Measurements from ENCODE around the gene CRIM1. TPM values are rescaled to one million over a fixed set of nuclear protein-coding genes. Genes with fewer than 3 reads are reported as not detected.

Gene CRIM1
- total and polyA plus RNA-seq, 2 of the 8 experiments (the other 6 are each of a cell fraction or from before 2014, with no cell fraction given) = 9.4 to 28.4 TPM

DNA sequence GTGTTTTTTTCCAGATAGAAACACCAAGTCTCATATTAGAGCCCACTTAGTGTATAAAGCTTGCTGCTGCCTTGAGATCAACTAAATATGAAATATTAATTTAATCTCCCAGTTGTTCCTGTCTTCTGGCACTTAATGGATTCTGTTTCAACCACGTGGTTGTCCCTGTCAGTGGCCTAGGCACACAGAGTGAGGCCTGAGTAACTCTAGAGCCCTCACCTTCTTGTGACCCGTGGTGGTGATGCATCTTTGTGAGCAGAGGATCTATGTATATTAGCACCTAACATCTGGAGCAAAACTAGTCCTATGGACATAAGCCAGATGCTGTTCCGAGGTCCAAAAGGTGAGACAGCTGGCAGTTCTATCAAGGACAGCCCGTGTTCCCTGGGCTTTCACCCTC lies 167.6 kb downstream of the CRIM1 start (continued):
- TF ChIP-seq, protein P1, sequence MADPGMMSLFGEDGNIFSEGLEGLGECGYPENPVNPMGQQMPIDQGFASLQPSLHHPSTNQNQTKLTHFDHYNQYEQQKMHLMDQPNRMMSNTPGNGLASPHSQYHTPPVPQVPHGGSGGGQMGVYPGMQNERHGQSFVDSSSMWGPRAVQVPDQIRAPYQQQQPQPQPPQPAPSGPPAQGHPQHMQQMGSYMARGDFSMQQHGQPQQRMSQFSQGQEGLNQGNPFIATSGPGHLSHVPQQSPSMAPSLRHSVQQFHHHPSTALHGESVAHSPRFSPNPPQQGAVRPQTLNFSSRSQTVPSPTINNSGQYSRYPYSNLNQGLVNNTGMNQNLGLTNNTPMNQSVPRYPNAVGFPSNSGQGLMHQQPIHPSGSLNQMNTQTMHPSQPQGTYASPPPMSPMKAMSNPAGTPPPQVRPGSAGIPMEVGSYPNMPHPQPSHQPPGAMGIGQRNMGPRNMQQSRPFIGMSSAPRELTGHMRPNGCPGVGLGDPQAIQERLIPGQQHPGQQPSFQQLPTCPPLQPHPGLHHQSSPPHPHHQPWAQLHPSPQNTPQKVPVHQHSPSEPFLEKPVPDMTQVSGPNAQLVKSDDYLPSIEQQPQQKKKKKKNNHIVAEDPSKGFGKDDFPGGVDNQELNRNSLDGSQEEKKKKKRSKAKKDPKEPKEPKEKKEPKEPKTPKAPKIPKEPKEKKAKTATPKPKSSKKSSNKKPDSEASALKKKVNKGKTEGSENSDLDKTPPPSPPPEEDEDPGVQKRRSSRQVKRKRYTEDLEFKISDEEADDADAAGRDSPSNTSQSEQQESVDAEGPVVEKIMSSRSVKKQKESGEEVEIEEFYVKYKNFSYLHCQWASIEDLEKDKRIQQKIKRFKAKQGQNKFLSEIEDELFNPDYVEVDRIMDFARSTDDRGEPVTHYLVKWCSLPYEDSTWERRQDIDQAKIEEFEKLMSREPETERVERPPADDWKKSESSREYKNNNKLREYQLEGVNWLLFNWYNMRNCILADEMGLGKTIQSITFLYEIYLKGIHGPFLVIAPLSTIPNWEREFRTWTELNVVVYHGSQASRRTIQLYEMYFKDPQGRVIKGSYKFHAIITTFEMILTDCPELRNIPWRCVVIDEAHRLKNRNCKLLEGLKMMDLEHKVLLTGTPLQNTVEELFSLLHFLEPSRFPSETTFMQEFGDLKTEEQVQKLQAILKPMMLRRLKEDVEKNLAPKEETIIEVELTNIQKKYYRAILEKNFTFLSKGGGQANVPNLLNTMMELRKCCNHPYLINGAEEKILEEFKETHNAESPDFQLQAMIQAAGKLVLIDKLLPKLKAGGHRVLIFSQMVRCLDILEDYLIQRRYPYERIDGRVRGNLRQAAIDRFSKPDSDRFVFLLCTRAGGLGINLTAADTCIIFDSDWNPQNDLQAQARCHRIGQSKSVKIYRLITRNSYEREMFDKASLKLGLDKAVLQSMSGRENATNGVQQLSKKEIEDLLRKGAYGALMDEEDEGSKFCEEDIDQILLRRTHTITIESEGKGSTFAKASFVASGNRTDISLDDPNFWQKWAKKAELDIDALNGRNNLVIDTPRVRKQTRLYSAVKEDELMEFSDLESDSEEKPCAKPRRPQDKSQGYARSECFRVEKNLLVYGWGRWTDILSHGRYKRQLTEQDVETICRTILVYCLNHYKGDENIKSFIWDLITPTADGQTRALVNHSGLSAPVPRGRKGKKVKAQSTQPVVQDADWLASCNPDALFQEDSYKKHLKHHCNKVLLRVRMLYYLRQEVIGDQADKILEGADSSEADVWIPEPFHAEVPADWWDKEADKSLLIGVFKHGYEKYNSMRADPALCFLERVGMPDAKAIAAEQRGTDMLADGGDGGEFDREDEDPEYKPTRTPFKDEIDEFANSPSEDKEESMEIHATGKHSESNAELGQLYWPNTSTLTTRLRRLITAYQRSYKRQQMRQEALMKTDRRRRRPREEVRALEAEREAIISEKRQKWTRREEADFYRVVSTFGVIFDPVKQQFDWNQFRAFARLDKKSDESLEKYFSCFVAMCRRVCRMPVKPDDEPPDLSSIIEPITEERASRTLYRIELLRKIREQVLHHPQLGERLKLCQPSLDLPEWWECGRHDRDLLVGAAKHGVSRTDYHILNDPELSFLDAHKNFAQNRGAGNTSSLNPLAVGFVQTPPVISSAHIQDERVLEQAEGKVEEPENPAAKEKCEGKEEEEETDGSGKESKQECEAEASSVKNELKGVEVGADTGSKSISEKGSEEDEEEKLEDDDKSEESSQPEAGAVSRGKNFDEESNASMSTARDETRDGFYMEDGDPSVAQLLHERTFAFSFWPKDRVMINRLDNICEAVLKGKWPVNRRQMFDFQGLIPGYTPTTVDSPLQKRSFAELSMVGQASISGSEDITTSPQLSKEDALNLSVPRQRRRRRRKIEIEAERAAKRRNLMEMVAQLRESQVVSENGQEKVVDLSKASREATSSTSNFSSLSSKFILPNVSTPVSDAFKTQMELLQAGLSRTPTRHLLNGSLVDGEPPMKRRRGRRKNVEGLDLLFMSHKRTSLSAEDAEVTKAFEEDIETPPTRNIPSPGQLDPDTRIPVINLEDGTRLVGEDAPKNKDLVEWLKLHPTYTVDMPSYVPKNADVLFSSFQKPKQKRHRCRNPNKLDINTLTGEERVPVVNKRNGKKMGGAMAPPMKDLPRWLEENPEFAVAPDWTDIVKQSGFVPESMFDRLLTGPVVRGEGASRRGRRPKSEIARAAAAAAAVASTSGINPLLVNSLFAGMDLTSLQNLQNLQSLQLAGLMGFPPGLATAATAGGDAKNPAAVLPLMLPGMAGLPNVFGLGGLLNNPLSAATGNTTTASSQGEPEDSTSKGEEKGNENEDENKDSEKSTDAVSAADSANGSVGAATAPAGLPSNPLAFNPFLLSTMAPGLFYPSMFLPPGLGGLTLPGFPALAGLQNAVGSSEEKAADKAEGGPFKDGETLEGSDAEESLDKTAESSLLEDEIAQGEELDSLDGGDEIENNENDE (IDR thresholded peaks at IDR 0.05; ENCODE audit: insufficient replicate concordance, low read length) = no peak
- TF ChIP-seq HDAC2 (IDR thresholded peaks at IDR 0.05; ENCODE audit: borderline replicate concordance in 1 of 2, low read depth in 2 of 2, low read length in 2 of 2) (no peak), CREB1 (IDR thresholded peaks at IDR 0.05) (no peak), KDM5A (IDR thresholded peaks at IDR 0.05; ENCODE audit: low read length) (no peak), SP1 (IDR thresholded peaks at IDR 0.05; ENCODE audit: low read depth, low read length) (no peak)
- TF ChIP-seq, protein P2, sequence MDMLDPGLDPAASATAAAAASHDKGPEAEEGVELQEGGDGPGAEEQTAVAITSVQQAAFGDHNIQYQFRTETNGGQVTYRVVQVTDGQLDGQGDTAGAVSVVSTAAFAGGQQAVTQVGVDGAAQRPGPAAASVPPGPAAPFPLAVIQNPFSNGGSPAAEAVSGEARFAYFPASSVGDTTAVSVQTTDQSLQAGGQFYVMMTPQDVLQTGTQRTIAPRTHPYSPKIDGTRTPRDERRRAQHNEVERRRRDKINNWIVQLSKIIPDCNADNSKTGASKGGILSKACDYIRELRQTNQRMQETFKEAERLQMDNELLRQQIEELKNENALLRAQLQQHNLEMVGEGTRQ (IDR thresholded peaks at IDR 0.05; ENCODE audit: low read length) = no peak
